AML-193 (cell line): ENCODE measurements around the gene UVSSA.

Experiments
- DNase-seq, 2 experiments: peaks; one replicate each; lab custom pipeline; 2025; lab: John Stamatoyannopoulos, UW

Gene UVSSA

GRCh38 chr4:1407657-1408333 lies 60.8 kb downstream of the UVSSA start:
- no peak for DNase-seq

GRCh38 chr4:1408418-1408817 lies 61.4 kb downstream of the UVSSA start:
- DNase-seq, result no peak

- no peak for DNase-seq
Measured at GRCh38 chr4:1409079-1409478, 62.1 kb downstream of the UVSSA start.

GRCh38 chr4:1409491-1410425 lies 62.8 kb downstream of the UVSSA start:
- no peak for DNase-seq

GRCh38 chr4:1410491-1411325 lies 63.7 kb downstream of the UVSSA start:
- no peak for DNase-seq

GRCh38 chr4:1411436-1412375 lies 64.7 kb downstream of the UVSSA start:
- no peak for DNase-seq

- DNase-seq, result no peak
Measured at GRCh38 chr4:1412376-1413203, 65.6 kb downstream of the UVSSA start.

- no peak for DNase-seq
Measured at GRCh38 chr4:1413204-1413663, 66.2 kb downstream of the UVSSA start.

- DNase-seq, result no peak
Measured at GRCh38 chr4:1413687-1414479, 66.9 kb downstream of the UVSSA start.

GRCh38 chr4:1414831-1415680 lies 68.0 kb downstream of the UVSSA start:
- no peak for DNase-seq

GRCh38 chr4:1415681-1415981 lies 68.6 kb downstream of the UVSSA start:
- no peak for DNase-seq

GRCh38 chr4:1416051-1416947 lies 69.3 kb downstream of the UVSSA start:
- no peak for DNase-seq

- DNase-seq, result no peak
Measured at GRCh38 chr4:1416948-1417260, 69.9 kb downstream of the UVSSA start.

- DNase-seq, result no peak
Measured at GRCh38 chr4:1417522-1418390, 70.7 kb downstream of the UVSSA start.

- DNase-seq, result no peak
Measured at GRCh38 chr4:1418494-1419285, 71.7 kb downstream of the UVSSA start.

GRCh38 chr4:1419708-1420107 lies 72.7 kb downstream of the UVSSA start:
- no peak for DNase-seq
